Natural killer cell (primary cell): Measurements from ENCODE around the gene LARP4B. TPM values are rescaled to one million over a fixed set of nuclear protein-coding genes. Genes with fewer than 3 reads are reported as not detected.

Experiments used
- ATAC-seq, 3 donors: fragments of 150-1000 bp in 2 of 3; fragments of 200-7000 bp in 1 of 3; cut with Tn5 transposase; 1 replicate in 1 of 3; 2 replicates in 2 of 3; pipeline ENCODE4 v1.10.0; 2021; ENCODE audit warnings: mild to moderate bottlenecking in 2 of 3, moderate library complexity in 2 of 3
- DNase-seq, 2 donors: peaks; one replicate each; pipeline versions ENCODE4 v3.0.0 to v3.0.0-alpha.2; 2013 to 2021; ENCODE audit warnings: mixed read lengths in 1 of 2
- H3K27ac ChIP-seq: one replicate; pipeline ENCODE4 v1.5.1; 2013; ENCODE audit warnings: mild to moderate bottlenecking, low read length
- H3K27me3 ChIP-seq: one replicate; pipeline ENCODE4 v1.6.1; 2013; ENCODE audit warnings: low read length; ENCODE audit not compliant: control insufficient read depth, insufficient read depth
- H3K36me3 ChIP-seq: one replicate; pipeline ENCODE4 v1.6.1; 2013; ENCODE audit warnings: low read length; ENCODE audit not compliant: control insufficient read depth, insufficient read depth
- H3K4me1 ChIP-seq: one replicate; pipeline ENCODE4 v1.6.1; 2013; ENCODE audit warnings: low read length; ENCODE audit not compliant: control insufficient read depth, insufficient read depth
- H3K4me3 ChIP-seq: one replicate; pipeline ENCODE4 v1.5.1; 2013; ENCODE audit warnings: low read length
- H3K9me3 ChIP-seq: one replicate; pipeline ENCODE4 v1.6.1; 2013; ENCODE audit warnings: low read length; ENCODE audit not compliant: control insufficient read depth, insufficient read depth
- H3K27ac Mint-ChIP-seq, 2 donors: one replicate each; pipeline ENCODE4 v1.8.0; 2022; ENCODE audit warnings: mild to moderate bottlenecking in 2 of 2, mixed read lengths in 2 of 2, moderate library complexity in 1 of 2
- H3K27me3 Mint-ChIP-seq, 2 donors: one replicate each; pipeline ENCODE4 v1.8.0; 2022; ENCODE audit warnings: low read depth in 2 of 2, mixed read lengths in 2 of 2
- H3K36me3 Mint-ChIP-seq: one replicate; pipeline ENCODE4 v1.8.0; 2022; ENCODE audit warnings: mixed read lengths
- H3K4me1 Mint-ChIP-seq, 2 donors: one replicate each; pipeline ENCODE4 v1.8.0; 2022; ENCODE audit warnings: mixed read lengths in 2 of 2
- H3K4me3 Mint-ChIP-seq: one replicate; pipeline ENCODE4 v1.8.0; 2022; ENCODE audit warnings: mild to moderate bottlenecking, moderate library complexity, mixed read lengths
- H3K9me3 Mint-ChIP-seq, 2 donors: one replicate each; pipeline ENCODE4 v1.8.0; 2022; ENCODE audit warnings: mixed read lengths in 2 of 2
- WGBS: methylation state at CpG from one replicate; pipeline ENCODE4 v1.1.7; 2013; ENCODE audit warnings: missing lambda C conversion rate; ENCODE audit not compliant: insufficient coverage; 5-methylcytosine and 5-hydroxymethylcytosine counted together
- intact Hi-C: fragments of 100-400 bp; cut with micrococcal nuclease; formaldehyde crosslinking; loops from one replicate; pipeline ENCODE4 v1.14.2; 2022
- total RNA-seq, 4 donors: library from RNA; stranded (reverse); fragments of 120-200 nt in 1 of 4; gene quantifications; one replicate each; pipeline versions ENCODE4 v1.2.3 to v1.2.4, GENCODE V29; 2013 to 2022
- TF ChIP-seq, protein P1 (sequence below): fragments of 200-600 bp; IDR thresholded peaks from one replicate; pipeline ENCODE4 v1.8.0; 2022; ENCODE audit warnings: antibody characterized with exemption

Gene LARP4B
- total RNA-seq, 3 donors from 2014 or later (not counting 1 experiment from before 2014, with no cell fraction given): 75.5 to 95.4 (median 90.2) TPM

DNA sequence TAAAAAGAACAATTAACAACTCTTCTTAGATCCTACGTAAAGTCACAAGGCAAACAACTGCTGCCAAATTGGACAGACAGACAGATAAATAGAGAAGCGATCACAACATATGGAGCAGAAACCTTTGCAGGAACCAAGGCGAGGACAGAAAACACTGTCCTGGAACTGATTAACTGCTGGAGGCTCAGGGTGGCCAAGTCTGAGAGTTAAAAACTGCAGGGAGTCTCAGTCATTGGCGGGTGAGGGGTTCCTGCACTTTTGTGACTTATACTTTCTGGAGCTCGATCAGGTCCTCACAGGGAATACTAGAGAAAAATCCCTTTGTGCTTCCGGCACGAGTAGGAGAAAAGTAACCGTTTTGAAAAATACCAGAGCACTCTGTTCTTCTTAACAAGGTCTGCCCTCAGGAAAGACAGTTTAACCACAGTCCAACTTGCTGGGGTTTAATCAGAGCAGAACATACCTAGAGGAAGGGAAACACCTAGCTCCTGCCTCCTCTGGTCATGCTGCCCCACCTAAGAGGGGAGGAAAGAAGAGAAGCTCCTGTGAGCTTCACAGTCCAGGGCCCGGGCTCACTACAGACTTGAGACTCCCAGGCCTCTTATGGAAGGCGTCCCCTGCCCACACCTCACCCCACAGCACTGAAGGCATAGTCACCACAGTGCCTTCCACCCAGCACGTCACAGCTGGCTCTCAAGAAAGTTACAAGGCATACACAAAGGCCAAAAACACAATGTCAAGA is 74.9 kb downstream of the LARP4B start:
- ATAC-seq (peak; percentile 59 to 81 (median 65)), DNase-seq (no peak)
- H3K27ac Mint-ChIP-seq: peak overlapping the region; percentile 71 to 74
- H3K4me1 Mint-ChIP-seq: peaks cover 44 to 53% of the 10 kb centered on the region in 2 donors
- no peaks in the 10 kb centered on the region for H3K36me3 Mint-ChIP-seq
- TF ChIP-seq, protein P1, sequence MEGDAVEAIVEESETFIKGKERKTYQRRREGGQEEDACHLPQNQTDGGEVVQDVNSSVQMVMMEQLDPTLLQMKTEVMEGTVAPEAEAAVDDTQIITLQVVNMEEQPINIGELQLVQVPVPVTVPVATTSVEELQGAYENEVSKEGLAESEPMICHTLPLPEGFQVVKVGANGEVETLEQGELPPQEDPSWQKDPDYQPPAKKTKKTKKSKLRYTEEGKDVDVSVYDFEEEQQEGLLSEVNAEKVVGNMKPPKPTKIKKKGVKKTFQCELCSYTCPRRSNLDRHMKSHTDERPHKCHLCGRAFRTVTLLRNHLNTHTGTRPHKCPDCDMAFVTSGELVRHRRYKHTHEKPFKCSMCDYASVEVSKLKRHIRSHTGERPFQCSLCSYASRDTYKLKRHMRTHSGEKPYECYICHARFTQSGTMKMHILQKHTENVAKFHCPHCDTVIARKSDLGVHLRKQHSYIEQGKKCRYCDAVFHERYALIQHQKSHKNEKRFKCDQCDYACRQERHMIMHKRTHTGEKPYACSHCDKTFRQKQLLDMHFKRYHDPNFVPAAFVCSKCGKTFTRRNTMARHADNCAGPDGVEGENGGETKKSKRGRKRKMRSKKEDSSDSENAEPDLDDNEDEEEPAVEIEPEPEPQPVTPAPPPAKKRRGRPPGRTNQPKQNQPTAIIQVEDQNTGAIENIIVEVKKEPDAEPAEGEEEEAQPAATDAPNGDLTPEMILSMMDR: no peak
- H3K4me1 ChIP-seq: peaks cover 16% of the 10 kb centered on the region
- H3K4me3 ChIP-seq: no peak overlapping the region
- 48% methylated on average over 10 of the region's 11 CpGs for WGBS
- no peaks in the 10 kb centered on the region for H3K9me3 Mint-ChIP-seq
- no peaks in the 10 kb centered on the region for H3K27me3 ChIP-seq
- H3K36me3 ChIP-seq: peaks cover 18% of the 10 kb centered on the region
- intact Hi-C loops: no loop called here
- H3K27ac ChIP-seq: peak overlapping the region; percentile 31
- H3K4me3 Mint-ChIP-seq: peak overlapping the region; percentile 57
- no peaks in the 10 kb centered on the region for H3K9me3 ChIP-seq
- no peaks in the 10 kb centered on the region for H3K27me3 Mint-ChIP-seq

DNA sequence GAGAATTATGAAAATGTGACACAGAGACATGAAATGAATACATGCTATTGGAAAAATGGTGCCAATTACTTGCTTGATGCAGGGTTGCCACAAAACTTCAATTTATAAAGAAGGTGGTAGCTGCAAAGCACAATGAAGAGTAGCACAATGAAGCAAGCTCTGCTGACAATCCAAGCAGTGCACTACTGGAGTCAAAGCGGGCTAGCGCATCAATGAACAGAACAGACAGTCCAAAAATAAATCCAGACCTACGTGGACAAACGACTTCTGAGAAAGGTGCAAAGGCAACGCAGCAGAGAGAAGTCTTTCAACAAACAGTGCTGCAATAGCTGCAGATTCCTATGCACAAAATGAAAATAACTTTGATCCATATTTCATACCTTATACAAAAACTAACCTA is 75.8 kb downstream of the LARP4B start:
- DNase-seq: no peak
- H3K27me3 ChIP-seq: no peaks in the 10 kb centered on the region
- Mint-ChIP-seq H3K36me3 (peaks cover 4% of the 10 kb centered on the region), H3K4me1 (peaks cover 46 to 62% of the 10 kb centered on the region in 2 donors), H3K27ac (peak overlapping the region; percentile 71 to 74), H3K4me3 (peak overlapping the region; percentile 57), H3K9me3 (no peaks in the 10 kb centered on the region), H3K27me3 (no peaks in the 10 kb centered on the region)
- no peak overlapping the region for H3K27ac ChIP-seq
- H3K4me1 ChIP-seq: peaks cover 17% of the 10 kb centered on the region
- ATAC-seq: no peak
- no peaks in the 10 kb centered on the region for H3K9me3 ChIP-seq
- no peak overlapping the region for H3K4me3 ChIP-seq
- peaks cover 13% of the 10 kb centered on the region for H3K36me3 ChIP-seq
- WGBS: 96% methylated on average over 5 of the region's 5 CpGs
- intact Hi-C loops: no loop called here
- TF ChIP-seq, protein P1: no peak

DNA sequence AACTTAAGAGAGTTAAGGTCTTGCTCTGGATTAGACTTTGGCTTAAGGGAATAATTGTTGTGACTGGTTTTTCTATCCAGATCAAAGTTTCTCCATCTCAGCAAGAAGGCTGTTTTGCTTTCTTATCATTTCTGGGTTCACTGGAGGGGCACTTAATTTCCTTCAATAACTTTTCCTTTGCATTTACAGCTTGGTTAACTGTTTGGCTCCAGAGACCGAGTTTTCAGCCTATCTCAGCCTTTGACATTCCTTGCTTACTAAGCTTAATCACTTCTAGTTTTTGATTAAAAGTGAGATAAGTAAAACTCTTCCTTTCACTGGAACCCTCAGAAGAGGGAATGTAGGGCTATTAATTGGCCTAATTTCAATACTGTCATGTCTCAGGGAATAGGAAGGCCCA is 76.4 kb downstream of the LARP4B start:
- Mint-ChIP-seq H3K36me3 (peaks cover 10% of the 10 kb centered on the region), H3K27ac (peak overlapping the region in 1 of 2 donors; percentile 71), H3K4me3 (no peak overlapping the region), H3K4me1 (peaks cover 52 to 67% of the 10 kb centered on the region in 2 donors), H3K9me3 (no peaks in the 10 kb centered on the region), H3K27me3 (no peaks in the 10 kb centered on the region)
- peaks cover 7% of the 10 kb centered on the region for H3K36me3 ChIP-seq
- WGBS: no CpG with 5 or more reads among the region's 1 CpG
- H3K27ac ChIP-seq: no peak overlapping the region
- intact Hi-C loops: no loop called here
- H3K27me3 ChIP-seq: no peaks in the 10 kb centered on the region
- peaks cover 17% of the 10 kb centered on the region for H3K4me1 ChIP-seq
- TF ChIP-seq, protein P1: no peak
- DNase-seq (no peak), ATAC-seq (no peak)
- H3K4me3 ChIP-seq: no peak overlapping the region
- no peaks in the 10 kb centered on the region for H3K9me3 ChIP-seq

DNA sequence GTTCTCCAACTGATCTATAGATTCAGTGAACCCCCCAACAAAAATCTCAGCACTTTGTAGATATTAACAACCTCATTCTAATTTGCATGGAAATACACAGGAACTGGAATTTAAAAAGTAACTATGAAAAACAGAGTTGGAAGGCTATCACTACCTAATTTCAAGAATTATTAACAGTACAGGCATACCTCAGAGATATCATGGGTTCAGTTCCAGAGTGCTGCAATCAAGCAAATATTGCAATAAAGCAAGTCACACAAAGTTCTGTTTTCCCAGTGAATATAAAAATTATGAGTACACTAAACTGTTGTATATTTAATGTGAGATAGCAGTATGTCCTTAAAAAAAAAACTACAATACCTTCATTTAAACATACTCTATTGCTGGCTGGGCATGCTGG is 78.5 kb downstream of the LARP4B start:
- Histone ChIP-seq H3K4me3 (no peak overlapping the region), H3K27ac (no peak overlapping the region), H3K4me1 (peaks cover 17% of the 10 kb centered on the region), H3K27me3 (no peaks in the 10 kb centered on the region), H3K9me3 (no peaks in the 10 kb centered on the region), H3K36me3 (peaks cover 7% of the 10 kb centered on the region)
- ATAC-seq: no peak
- Mint-ChIP-seq H3K4me3 (no peak overlapping the region), H3K27me3 (no peaks in the 10 kb centered on the region), H3K36me3 (peaks cover 17% of the 10 kb centered on the region), H3K4me1 (peaks cover 59 to 75% of the 10 kb centered on the region in 2 donors), H3K27ac (peak overlapping the region in 1 of 2 donors; percentile 55), H3K9me3 (no peaks in the 10 kb centered on the region)
- intact Hi-C loops: no loop called here
- TF ChIP-seq, protein P1: no peak
- DNase-seq: no peak
